DMS153 treated with DMSO at 0.1 percent for 48 hours (cell line): ENCODE measurements around the gene SP140L.
"Not testable (repeated sequence)": the region's sequence is repeated elsewhere in the genome, so short reads cannot be mapped to it uniquely, and the experiment has no call there.

Experiments
- DNase-seq: peaks from one replicate; lab custom pipeline; 2025; ENCODE audit not compliant: unreplicated experiment; lab: John Stamatoyannopoulos, UW

SP140L gene

GRCh38 chr2:230323385-230324106 lies 3.4 kb upstream of the SP140L start:
- no peak for DNase-seq

- DNase-seq: no peak
Observed at GRCh38 chr2:230324503-230324902, 2.5 kb upstream of the SP140L start.

- DNase-seq: no peak
Observed at GRCh38 chr2:230325316-230326243, 1.4 kb upstream of the SP140L start.

GRCh38 chr2:230327418-230328154 lies 593 bp downstream of the SP140L start:
- no peak for DNase-seq

- no peak for DNase-seq
Observed at GRCh38 chr2:230328155-230328458, 1.1 kb downstream of the SP140L start.

- no peak for DNase-seq
Observed at GRCh38 chr2:230329946-230330605, 3.1 kb downstream of the SP140L start.

GRCh38 chr2:230330725-230331124 lies 3.7 kb downstream of the SP140L start:
- no peak for DNase-seq

- DNase-seq: no peak
Observed at GRCh38 chr2:230335461-230335863, 8.5 kb downstream of the SP140L start.

GRCh38 chr2:230335864-230336506 lies 9.0 kb downstream of the SP140L start:
- no peak for DNase-seq

GRCh38 chr2:230341936-230342528 lies 15.0 kb downstream of the SP140L start:
- not testable (repeated sequence) for DNase-seq

GRCh38 chr2:230343041-230343624 lies 16.1 kb downstream of the SP140L start:
- not testable (repeated sequence) for DNase-seq

GRCh38 chr2:230343747-230344146 lies 16.8 kb downstream of the SP140L start:
- DNase-seq: no peak

- no peak for DNase-seq
Observed at GRCh38 chr2:230346465-230346864, 19.5 kb downstream of the SP140L start.

GRCh38 chr2:230346921-230347533 lies 20.0 kb downstream of the SP140L start:
- DNase-seq: no peak

GRCh38 chr2:230347659-230348305 lies 20.8 kb downstream of the SP140L start:
- DNase-seq: no peak

GRCh38 chr2:230348787-230349186 lies 21.8 kb downstream of the SP140L start:
- DNase-seq: no peak

- DNase-seq: no peak
Observed at GRCh38 chr2:230356084-230356483, 29.1 kb downstream of the SP140L start.

- no peak for DNase-seq
Observed at GRCh38 chr2:230358305-230358704, 31.3 kb downstream of the SP140L start.

- no peak for DNase-seq
Observed at GRCh38 chr2:230360028-230360427, 33.0 kb downstream of the SP140L start.
